GM10266 (cell line): ENCODE results near the gene C1R.

Experiments
- DNase-seq: peaks from one replicate; pipeline ENCODE4 v3.0.0; 2012; ENCODE audit errors: extremely low spot score
- TF ChIP-seq, protein P1 (sequence below): IDR thresholded peaks from 2 replicates; pipeline ENCODE4 v1.5.1; 2012; ENCODE audit warnings: mild to moderate bottlenecking, low read depth; ENCODE audit not compliant: control insufficient read depth, insufficient read depth; ENCODE audit errors: missing control alignments

The C1R gene

GRCh38 chr12:7092229-7092985 is at the start of gene C1R:
Gene C1R, minus strand, starts transcription at chr12:7092445. Its CDS starts 57 bp downstream, at chr12:7092388.
- TF ChIP-seq, protein P1, sequence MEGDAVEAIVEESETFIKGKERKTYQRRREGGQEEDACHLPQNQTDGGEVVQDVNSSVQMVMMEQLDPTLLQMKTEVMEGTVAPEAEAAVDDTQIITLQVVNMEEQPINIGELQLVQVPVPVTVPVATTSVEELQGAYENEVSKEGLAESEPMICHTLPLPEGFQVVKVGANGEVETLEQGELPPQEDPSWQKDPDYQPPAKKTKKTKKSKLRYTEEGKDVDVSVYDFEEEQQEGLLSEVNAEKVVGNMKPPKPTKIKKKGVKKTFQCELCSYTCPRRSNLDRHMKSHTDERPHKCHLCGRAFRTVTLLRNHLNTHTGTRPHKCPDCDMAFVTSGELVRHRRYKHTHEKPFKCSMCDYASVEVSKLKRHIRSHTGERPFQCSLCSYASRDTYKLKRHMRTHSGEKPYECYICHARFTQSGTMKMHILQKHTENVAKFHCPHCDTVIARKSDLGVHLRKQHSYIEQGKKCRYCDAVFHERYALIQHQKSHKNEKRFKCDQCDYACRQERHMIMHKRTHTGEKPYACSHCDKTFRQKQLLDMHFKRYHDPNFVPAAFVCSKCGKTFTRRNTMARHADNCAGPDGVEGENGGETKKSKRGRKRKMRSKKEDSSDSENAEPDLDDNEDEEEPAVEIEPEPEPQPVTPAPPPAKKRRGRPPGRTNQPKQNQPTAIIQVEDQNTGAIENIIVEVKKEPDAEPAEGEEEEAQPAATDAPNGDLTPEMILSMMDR, result peak; percentile 93
- peak; percentile 76 for DNase-seq

DNA sequence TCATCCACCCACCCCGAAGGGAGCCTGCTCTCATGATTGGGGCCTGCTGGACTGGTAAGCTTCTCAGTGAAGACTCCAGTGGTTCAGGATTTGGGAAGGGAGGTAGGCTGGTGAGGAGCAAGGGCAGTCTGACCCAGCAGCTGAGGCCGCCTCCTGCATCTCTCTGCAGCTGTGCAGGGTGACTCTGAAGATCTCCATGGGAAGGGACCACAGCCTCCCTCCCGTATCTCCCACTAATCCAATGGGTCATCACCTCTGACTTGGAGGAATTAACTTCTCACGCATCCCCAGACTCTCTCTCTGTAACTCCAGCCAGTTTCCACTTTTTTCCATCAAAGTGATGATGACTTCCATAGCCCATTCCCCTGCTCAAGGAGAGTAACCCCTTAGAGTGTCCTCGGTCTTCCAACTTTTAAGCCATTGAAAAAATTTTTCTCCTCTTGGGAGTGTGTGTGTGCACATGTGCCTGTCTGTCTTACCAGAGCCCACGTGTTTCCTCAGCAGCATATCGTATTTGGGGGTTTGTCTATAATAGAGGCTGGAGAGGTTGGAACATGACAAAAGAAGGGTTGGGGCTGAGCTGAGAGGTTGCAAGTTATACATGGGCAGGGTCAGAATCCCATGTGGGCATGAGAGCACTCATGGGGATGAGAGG is 49.2 kb upstream of the C1R start:
- DNase-seq, result no peak
- TF ChIP-seq, protein P1, result no peak

- no peak for DNase-seq
- TF ChIP-seq, protein P1, result no peak
Measured at GRCh38 chr12:7139200-7139599, 47.0 kb upstream of the C1R start.

DNA sequence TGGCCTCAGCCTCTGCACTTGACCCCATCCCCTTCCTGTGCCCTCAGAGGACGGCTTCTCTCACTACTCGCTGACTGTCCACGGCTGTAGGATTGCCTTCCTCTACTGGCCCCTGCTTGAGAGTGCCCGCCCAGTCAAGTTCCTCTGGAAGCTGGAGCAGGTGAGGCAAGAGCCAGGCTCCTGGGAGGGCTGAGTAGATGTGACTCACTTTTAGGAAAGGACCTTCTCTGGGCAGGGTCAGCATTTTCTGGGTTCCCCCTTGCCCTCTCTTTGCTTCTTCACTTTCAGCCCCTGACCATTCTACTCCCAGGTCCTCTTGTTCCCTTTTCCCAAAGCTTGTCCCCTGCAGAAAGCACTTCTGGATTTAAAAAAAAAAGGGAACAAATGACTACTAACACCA is 45.7 kb upstream of the C1R start:
- DNase-seq, result no peak
- TF ChIP-seq, protein P1, result no peak

DNA sequence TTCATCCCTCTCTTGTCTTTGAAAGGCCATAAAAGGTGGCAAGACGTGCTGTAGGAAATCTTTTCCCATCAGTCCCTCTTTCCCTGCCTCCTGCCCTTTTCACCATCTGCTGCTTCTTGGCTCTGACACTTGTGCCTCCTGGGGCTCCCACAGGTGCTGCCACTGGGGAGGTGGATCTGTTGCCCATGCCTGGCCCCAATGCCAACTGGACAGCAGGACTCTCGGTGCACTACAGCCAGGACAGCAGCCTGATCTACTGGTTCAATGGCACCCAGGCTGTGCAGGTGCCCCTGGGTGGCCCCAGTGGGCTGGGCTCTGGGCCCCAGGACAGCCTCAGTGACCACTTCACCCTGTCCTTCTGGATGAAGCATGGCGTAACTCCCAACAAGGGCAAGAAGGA is 44.4 kb upstream of the C1R start:
- TF ChIP-seq, protein P1, result no peak

DNA sequence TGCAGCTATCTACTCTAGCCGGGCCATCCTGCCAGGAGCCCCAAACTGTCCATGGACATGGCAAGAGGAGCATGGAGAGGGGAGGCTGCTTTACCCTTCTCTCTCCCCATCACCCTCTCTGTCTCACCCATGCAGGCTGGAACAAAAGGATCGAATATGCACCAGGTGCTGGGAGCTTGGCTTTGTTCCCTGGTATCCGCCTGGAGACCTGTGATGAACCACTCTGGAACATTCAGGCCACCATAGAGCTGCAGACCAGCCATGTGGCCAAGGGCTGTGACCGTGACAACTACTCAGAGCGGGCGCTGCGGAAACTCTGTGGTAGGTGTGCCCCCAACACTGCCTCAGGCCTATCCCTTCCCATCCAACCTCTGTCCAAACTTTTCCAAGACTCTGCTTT is 43.8 kb upstream of the C1R start:
- TF ChIP-seq, protein P1, result no peak
- DNase-seq, result no peak

More for the DNA sequence above, 44.4 kb upstream of the C1R start:
- no peak for DNase-seq

DNA sequence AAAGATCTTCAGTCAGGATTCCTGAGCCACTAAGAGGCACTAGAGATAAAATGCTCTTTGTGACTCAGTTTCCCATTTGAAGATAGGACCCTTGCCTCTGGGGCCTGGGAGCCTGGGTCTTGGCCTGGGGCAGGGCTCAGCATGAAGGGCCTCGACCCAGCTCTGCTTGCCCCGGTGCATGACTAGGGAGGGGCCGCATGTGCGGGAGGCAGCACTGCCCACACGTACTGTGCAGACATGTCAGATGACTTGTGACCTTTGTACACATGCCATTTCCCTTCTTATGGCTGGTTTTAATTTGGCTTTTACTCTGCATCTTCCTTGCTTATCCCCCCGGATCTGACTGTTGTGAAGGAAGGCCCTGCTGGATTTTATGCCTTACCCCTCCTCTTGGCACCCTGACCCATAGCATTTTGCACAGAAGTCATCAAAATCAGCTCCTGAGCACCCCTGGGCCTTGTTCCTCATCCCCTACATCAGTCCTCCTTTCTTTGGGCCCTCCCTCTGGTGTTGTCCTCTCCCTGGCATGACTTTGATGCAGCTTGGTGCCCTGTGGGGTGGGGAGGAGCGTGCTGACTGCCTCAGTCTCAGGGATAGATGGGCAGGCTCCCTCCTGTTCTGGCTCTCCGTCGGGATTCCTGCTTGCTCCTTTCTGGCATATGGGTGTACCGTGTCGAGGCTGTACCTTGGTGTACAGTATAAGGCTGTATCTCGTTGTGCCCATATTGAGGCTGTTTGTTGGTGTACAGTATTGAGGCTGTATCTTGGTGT is 42.3 kb upstream of the C1R start:
- TF ChIP-seq, protein P1, result no peak

More for the DNA sequence above, 42.3 kb upstream of the C1R start:
- DNase-seq, result no peak
